H9 (cell line): ENCODE results near the gene PCDHA11. TPM values are rescaled to one million over a fixed set of nuclear protein-coding genes. Genes with fewer than 3 reads are reported as not detected.
"Not testable (repeated sequence)": the region's sequence is repeated elsewhere in the genome, so short reads cannot be mapped to it uniquely, and the experiment has no call there.

Source experiments
- DNase-seq: peaks from one replicate; pipeline ENCODE4 v3.0.0-alpha.2; 2017
- H2AFZ ChIP-seq: one replicate; pipeline ENCODE4 v1.6.1; 2013; ENCODE audit warnings: mild to moderate bottlenecking, low read length, control low read depth, moderate library complexity
- H2AK5ac ChIP-seq: 2 replicates; pipeline ENCODE4 v1.6.1; 2013; ENCODE audit warnings: low read length, control low read depth, mixed read lengths; ENCODE audit not compliant: insufficient read length
- H2BK120ac ChIP-seq: one replicate; pipeline ENCODE4 v1.6.1; 2013; ENCODE audit warnings: low read depth, mild to moderate bottlenecking, low read length, control low read depth, inconsistent platforms; ENCODE audit not compliant: poor library complexity, severe bottlenecking
- H2BK12ac ChIP-seq: 2 replicates; pipeline ENCODE4 v1.6.1; 2013; ENCODE audit warnings: low read length, control low read depth, mixed read lengths, low read depth; ENCODE audit not compliant: insufficient read length
- H2BK15ac ChIP-seq: 2 replicates; pipeline ENCODE4 v1.6.1; 2013; ENCODE audit warnings: low read depth, low read length, control low read depth
- H2BK20ac ChIP-seq: one replicate; pipeline ENCODE4 v1.6.1; 2013; ENCODE audit warnings: low read depth, mild to moderate bottlenecking, low read length, control low read depth, inconsistent platforms; ENCODE audit not compliant: poor library complexity, severe bottlenecking
- H2BK5ac ChIP-seq: 2 replicates; pipeline ENCODE4 v1.6.1; 2013; ENCODE audit warnings: low read length, control low read depth, mixed read lengths; ENCODE audit not compliant: insufficient read length
- H3K14ac ChIP-seq: 2 replicates; pipeline ENCODE4 v1.6.1; 2013; ENCODE audit warnings: low read length, control low read depth; ENCODE audit not compliant: insufficient read depth
- H3K18ac ChIP-seq: 2 replicates; pipeline ENCODE4 v1.6.1; 2013; ENCODE audit warnings: low read depth, mild to moderate bottlenecking, mixed read lengths, low read length, control low read depth; ENCODE audit not compliant: insufficient read length
- H3K23ac ChIP-seq: 2 replicates; pipeline ENCODE4 v1.6.1; 2013; ENCODE audit warnings: low read length, control low read depth, mixed read lengths, low read depth; ENCODE audit not compliant: insufficient read length
- H3K23me2 ChIP-seq: 2 replicates; pipeline ENCODE4 v1.6.1; 2013; ENCODE audit warnings: low read depth, mild to moderate bottlenecking, mixed read lengths, low read length, control low read depth; ENCODE audit not compliant: insufficient read length, poor library complexity, severe bottlenecking
- H3K27ac ChIP-seq: 2 replicates; pipeline ENCODE4 v1.5.1; 2013; ENCODE audit warnings: low read length, control low read depth, mixed read lengths, low read depth; ENCODE audit not compliant: insufficient read length
- H3K27me3 ChIP-seq: 2 replicates; pipeline ENCODE4 v1.6.1; 2013; ENCODE audit warnings: low read length, control low read depth, inconsistent platforms; ENCODE audit not compliant: insufficient read depth
- H3K4ac ChIP-seq: 2 replicates; pipeline ENCODE4 v1.6.1; 2013; ENCODE audit warnings: low read depth, mild to moderate bottlenecking, control low read depth, inconsistent platforms, low read length, moderate library complexity
- H3K4me1 ChIP-seq: 2 replicates; pipeline ENCODE4 v1.6.1; 2013; ENCODE audit warnings: low read length, control low read depth, inconsistent platforms; ENCODE audit not compliant: insufficient read depth
- H3K4me2 ChIP-seq: 2 replicates; pipeline ENCODE4 v1.6.1; 2013; ENCODE audit warnings: low read length, control low read depth, mixed read lengths; ENCODE audit not compliant: insufficient read length, insufficient read depth
- H3K56ac ChIP-seq: 2 replicates; pipeline ENCODE4 v1.6.1; 2013; ENCODE audit warnings: low read depth, mild to moderate bottlenecking, mixed read lengths, low read length, control low read depth; ENCODE audit not compliant: insufficient read length
- H3K79me1 ChIP-seq: 2 replicates; pipeline ENCODE4 v1.6.1; 2013; ENCODE audit warnings: low read depth, mild to moderate bottlenecking, moderate library complexity, low read length, control low read depth, inconsistent platforms; ENCODE audit not compliant: insufficient read depth, poor library complexity, severe bottlenecking
- H3K79me2 ChIP-seq: 2 replicates; pipeline ENCODE4 v1.6.1; 2013; ENCODE audit warnings: low read length, control low read depth, inconsistent platforms; ENCODE audit not compliant: insufficient read depth
- H3K9ac ChIP-seq: 2 replicates; pipeline ENCODE4 v1.6.1; 2013; ENCODE audit warnings: low read length, control low read depth, mixed read lengths; ENCODE audit not compliant: insufficient read length; ENCODE audit errors: extremely low read depth
- H3K9me3 ChIP-seq: one replicate; pipeline ENCODE4 v1.6.1; 2013; ENCODE audit warnings: low read depth, low read length, inconsistent platforms; ENCODE audit not compliant: control insufficient read depth
- H3T11ph ChIP-seq: one replicate; pipeline ENCODE4 v1.6.1; 2013; ENCODE audit warnings: mild to moderate bottlenecking, low read length, control low read depth, inconsistent platforms
- H4K20me1 ChIP-seq: one replicate; pipeline ENCODE4 v1.6.1; 2013; ENCODE audit not compliant: control insufficient read depth, insufficient read length, insufficient read depth
- H4K5ac ChIP-seq: 2 replicates; pipeline ENCODE4 v1.6.1; 2013; ENCODE audit warnings: low read depth, mild to moderate bottlenecking, mixed read lengths, low read length, control low read depth; ENCODE audit not compliant: insufficient read length
- H4K8ac ChIP-seq: replicated peaks from 2 replicates; pipeline ENCODE4 v1.6.1; 2013; ENCODE audit warnings: low read length, control low read depth, mixed read lengths, low read depth; ENCODE audit not compliant: insufficient read length
- H4K91ac ChIP-seq: 2 replicates; pipeline ENCODE4 v1.6.1; 2013; ENCODE audit warnings: low read depth, mild to moderate bottlenecking, moderate library complexity, mixed read lengths, low read length, control low read depth; ENCODE audit not compliant: insufficient read length
- H3K27ac Mint-ChIP-seq, 3 experiments: 2 replicates in 2 of 3; 3 replicates in 1 of 3; pipeline ENCODE4 v1.8.0; 2020 to 2021; ENCODE audit warnings: mixed read lengths in 3 of 3, mild to moderate bottlenecking in 1 of 3, moderate library complexity in 1 of 3
- H3K27me3 Mint-ChIP-seq: 2 replicates; pipeline ENCODE4 v1.8.0; 2021; ENCODE audit warnings: low read depth, mild to moderate bottlenecking, moderate library complexity, mixed read lengths
- H3K36me3 Mint-ChIP-seq, 3 experiments: 2 replicates in 2 of 3; 3 replicates in 1 of 3; pipeline ENCODE4 v1.8.0; 2020 to 2021; ENCODE audit warnings: low read depth in 3 of 3, mixed read lengths in 3 of 3; ENCODE audit not compliant: insufficient read depth in 1 of 3
- H3K4me1 Mint-ChIP-seq, 2 experiments: 2 replicates each; pipeline ENCODE4 v1.8.0; 2020; ENCODE audit warnings: mixed read lengths in 2 of 2
- H3K4me3 Mint-ChIP-seq, 2 experiments: 2 replicates in 1 of 2; 3 replicates in 1 of 2; pipeline ENCODE4 v1.8.0; 2020 to 2021; ENCODE audit warnings: mild to moderate bottlenecking in 2 of 2, mixed read lengths in 2 of 2, moderate library complexity in 1 of 2
- H3K9me3 Mint-ChIP-seq, 2 experiments: 2 replicates in 1 of 2; 3 replicates in 1 of 2; pipeline ENCODE4 v1.8.0; 2020; ENCODE audit warnings: mild to moderate bottlenecking in 2 of 2, mixed read lengths in 2 of 2, moderate library complexity in 1 of 2
- CTCF ChIP-seq: fragments of 200-600 bp; sonication (generic); conservative IDR thresholded peaks from 3 replicates; pipeline ENCODE4 v1.8.0; 2021; ENCODE audit warnings: antibody characterized with exemption, mild to moderate bottlenecking
- WGBS: extraction: QIAGEN DNeasy Blood & Tissue Kit; methylation state at CpG from one replicate; pipeline ENCODE4 v1.1.7; 2013; ENCODE audit warnings: missing lambda C conversion rate, low lambda C conversion rate, mixed read lengths; ENCODE audit not compliant: insufficient read length; ENCODE audit errors: extremely low coverage; 5-methylcytosine and 5-hydroxymethylcytosine counted together
- total RNA-seq: library from RNA; stranded (reverse); gene quantifications from 2 replicates; pipeline ENCODE4 v1.2.1, GENCODE V29; 2021

PCDHA11 gene
- total RNA-seq, 1 experiment from 2014 or later: 6.3 TPM

DNA sequence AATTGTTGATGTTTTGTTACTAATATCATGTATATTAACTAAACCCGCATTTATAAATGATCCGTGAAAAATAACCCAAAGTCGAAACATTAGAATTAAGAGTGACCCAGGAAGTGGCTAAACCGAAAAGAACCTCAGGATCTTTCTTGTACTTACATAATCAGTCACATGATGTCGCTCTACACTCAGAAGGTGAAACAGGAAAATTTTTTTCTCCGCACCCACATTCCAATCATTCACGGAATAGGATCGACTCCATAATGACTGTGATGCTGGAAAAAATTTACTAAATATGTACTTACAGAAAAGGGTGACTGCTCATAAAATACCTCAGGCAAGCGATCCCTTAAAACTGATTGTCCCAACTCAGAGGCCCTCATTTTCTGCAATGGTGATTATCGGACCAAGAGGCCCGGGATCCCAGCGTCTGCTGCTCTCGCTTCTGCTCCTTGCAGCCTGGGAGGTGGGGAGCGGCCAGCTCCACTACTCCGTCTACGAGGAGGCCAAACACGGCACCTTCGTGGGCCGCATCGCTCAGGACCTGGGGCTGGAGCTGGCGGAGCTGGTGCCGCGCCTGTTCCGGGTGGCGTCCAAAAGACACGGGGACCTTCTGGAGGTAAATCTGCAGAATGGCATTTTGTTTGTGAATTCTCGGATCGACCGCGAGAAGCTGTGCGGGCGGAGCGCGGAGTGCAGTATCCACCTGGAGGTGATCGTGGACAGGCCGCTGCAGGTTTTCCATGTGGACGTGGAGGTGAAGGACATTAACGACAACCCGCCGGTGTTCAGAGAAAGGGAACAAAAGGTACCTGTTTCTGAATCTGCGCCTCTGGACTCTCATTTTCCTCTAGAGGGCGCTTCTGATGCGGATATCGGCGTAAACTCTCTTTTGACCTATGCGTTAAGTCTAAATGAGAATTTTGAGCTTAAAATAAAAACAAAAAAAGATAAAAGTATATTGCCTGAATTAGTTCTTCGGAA is 6.6 kb downstream of the PCDHA11 start, which contains the start of gene PCDHA12:
Gene PCDHA12 (plus strand): TSS at position 224 of the 981 bp plus-strand sequence. CDS start 165 bp downstream, at position 389.
- no peak within 1 kb of the TSS for H2BK15ac ChIP-seq
- H3K27me3 ChIP-seq: no peaks in the 10 kb centered on the region
- no peak within 1 kb of the TSS for H2AFZ ChIP-seq
- no peaks in the 10 kb centered on the region for H3K9me3 ChIP-seq
- no peak within 1 kb of the TSS for H2BK5ac ChIP-seq
- H4K5ac ChIP-seq: no peak within 1 kb of the TSS
- no peak within 1 kb of the TSS for H3K23ac ChIP-seq
- Mint-ChIP-seq H3K9me3 (peaks cover 0 to 4% of the 10 kb centered on the region in 2 experiments; a peak in 2 of 5 replicates), H3K4me3 (peak within 1 kb of the TSS; percentile 94 to 95), H3K36me3 (peaks cover 20 to 37% (median 36%) of the 10 kb centered on the region in 3 experiments), H3K27me3 (no peaks in the 10 kb centered on the region), H3K4me1 (peaks cover 10 to 14% of the 10 kb centered on the region in 2 experiments; a peak in 2 of 4 replicates), H3K27ac (peak within 1 kb of the TSS in 2 of 3 experiments; percentile 96)
- H3K4me2 ChIP-seq: peak within 1 kb of the TSS; percentile 16
- H3K14ac ChIP-seq: peak within 1 kb of the TSS; percentile 95; the same call in 1 of the 2 replicates
- no peak within 1 kb of the TSS for H3K56ac ChIP-seq
- TF ChIP-seq CTCF: peak; percentile 80
- H3K9ac ChIP-seq: peak within 1 kb of the TSS; percentile 38
- H3K4me1 ChIP-seq: no peaks in the 10 kb centered on the region
- H4K20me1 ChIP-seq: no peaks in the 10 kb centered on the region
- peaks cover under 1% of the 10 kb centered on the region; the same call in 1 of the 2 replicates for H3K79me2 ChIP-seq
- H3K18ac ChIP-seq: peak within 1 kb of the TSS; percentile 78
- H4K91ac ChIP-seq: no peak within 1 kb of the TSS
- H3K27ac ChIP-seq: no peak within 1 kb of the TSS
- no peak within 1 kb of the TSS for H2AK5ac ChIP-seq
- DNase-seq: peak; percentile 45
- no peak within 1 kb of the TSS for H3T11ph ChIP-seq
- H3K79me1 ChIP-seq: no peaks in the 10 kb centered on the region
- H2BK20ac ChIP-seq: no peak within 1 kb of the TSS
- H2BK120ac ChIP-seq: no peak within 1 kb of the TSS
- H2BK12ac ChIP-seq: no peak within 1 kb of the TSS
- no CpG with 5 or more reads among the region's 47 CpGs for WGBS
- H3K4ac ChIP-seq: no peak within 1 kb of the TSS; the same call in 1 of the 2 replicates
- H3K23me2 ChIP-seq: no peaks in the 10 kb centered on the region
- H4K8ac ChIP-seq: no peak within 1 kb of the TSS

GRCh38 chr5:140876541-140877261 is 7.9 kb downstream of the PCDHA11 start:
- not testable (repeated sequence) for H2BK120ac ChIP-seq, H3K56ac ChIP-seq, DNase-seq, H3K14ac ChIP-seq, H3K9ac ChIP-seq, H2BK15ac ChIP-seq, H4K5ac ChIP-seq, H2AK5ac ChIP-seq, H3K4me2 ChIP-seq, H3K27me3 ChIP-seq, H3K79me2 ChIP-seq, H4K91ac ChIP-seq, H2BK5ac ChIP-seq, H3K18ac ChIP-seq, H3K9me3 ChIP-seq, H3K27ac ChIP-seq, H4K20me1 ChIP-seq, H3K4me1 ChIP-seq, H2BK12ac ChIP-seq, H3K23ac ChIP-seq, H3T11ph ChIP-seq, H2AFZ ChIP-seq, H3K4ac ChIP-seq, H2BK20ac ChIP-seq, H3K27me3 Mint-ChIP-seq, H4K8ac ChIP-seq, H3K23me2 ChIP-seq, H3K79me1 ChIP-seq, H3K9me3 Mint-ChIP-seq, H3K27ac Mint-ChIP-seq
- WGBS: no CpG with 5 or more reads among the region's 80 CpGs
- peaks cover 13 to 27% (median 27%) of the 10 kb centered on the region in 3 experiments; a peak in 6 of 7 replicates for H3K36me3 Mint-ChIP-seq
- peaks cover 10 to 14% of the 10 kb centered on the region in 2 experiments; a peak in 2 of 4 replicates for H3K4me1 Mint-ChIP-seq
- peak overlapping the region; percentile 94 to 95; a peak in 4 of 5 replicates for H3K4me3 Mint-ChIP-seq
